SK-N-SH (cell line): ENCODE results near the gene DELE1. TPM values are rescaled to one million over a fixed set of nuclear protein-coding genes. Genes with fewer than 3 reads are reported as not detected.

Experiments
- CTCF ChIA-PET: fragments of 300-600, 350-600 bp; formaldehyde crosslinking; extraction: SDS; loops from one replicate; lab custom pipeline; 2021; lab: Yijun Ruan, JAX
- POLR2A ChIA-PET: fragments of 350-600 bp; sonication (Branson Sonifier 250); formaldehyde crosslinking; extraction: SDS; loops from one replicate; lab custom pipeline; 2020; ENCODE audit warnings: antibody characterized with exemption, inconsistent platforms; lab: Yijun Ruan, JAX
- DNase-seq: peaks from one replicate; pipeline ENCODE4 v3.0.0; 2012
- H2AFZ ChIP-seq: fragments of 200-600 bp; sonication (generic); 2 replicates; pipeline ENCODE4 v1.8.1; 2016; ENCODE audit warnings: antibody characterized with exemption, mild to moderate bottlenecking, low read depth
- H3F3A ChIP-seq: fragments of 200-600 bp; sonication (generic); replicated peaks from 2 replicates; pipeline ENCODE3; 2016; ENCODE audit warnings: antibody characterized with exemption, mild to moderate bottlenecking; ENCODE audit not compliant: insufficient read depth
- H3K27ac ChIP-seq, 2 experiments: fragments of 200-500 bp in 1 of 2; fragments of 200-600 bp in 1 of 2; sonication (Bioruptor generic) in 1 of 2; sonication (generic), shearing (Covaris generic) in 1 of 2; 2 replicates each; pipeline versions ENCODE4 v1.5.1 to v1.6.1; 2014 to 2016; ENCODE audit warnings: low read depth in 2 of 2, inconsistent platforms in 1 of 2, low read length in 1 of 2, mild to moderate bottlenecking in 1 of 2, mixed read lengths in 1 of 2
- H3K27me3 ChIP-seq: fragments of 200-600 bp; sonication (generic), shearing (Covaris generic); 2 replicates; pipeline ENCODE4 v1.6.1; 2016; ENCODE audit warnings: mixed run types; ENCODE audit not compliant: insufficient read depth
- H3K36me3 ChIP-seq, 2 experiments: fragments of 200-500 bp in 1 of 2; fragments of 200-600 bp in 1 of 2; sonication (Bioruptor generic) in 1 of 2; sonication (generic) in 1 of 2; replicated peaks in 1 of 2; 2 replicates each; pipeline versions ENCODE3 to v1.5.1; 2014 to 2016; ENCODE audit warnings: low read length in 1 of 2, mild to moderate bottlenecking in 1 of 2; ENCODE audit not compliant: insufficient read depth in 2 of 2, control insufficient read depth in 1 of 2
- H3K4me1 ChIP-seq, 2 experiments: fragments of 200-500 bp in 1 of 2; fragments of 200-600 bp in 1 of 2; sonication (Bioruptor generic) in 1 of 2; sonication (generic), shearing (Covaris generic) in 1 of 2; 2 replicates each; pipeline versions ENCODE4 v1.5.1 to v1.6.1; 2014 to 2016; ENCODE audit warnings: low read depth in 1 of 2, low read length in 1 of 2, mixed run types in 1 of 2; ENCODE audit not compliant: insufficient read depth in 2 of 2, control insufficient read depth in 1 of 2
- H3K4me2 ChIP-seq: fragments of 200-600 bp; sonication (generic), shearing (Covaris generic); 2 replicates; pipeline ENCODE4 v1.6.1; 2017; ENCODE audit warnings: mixed run types
- H3K4me3 ChIP-seq, 2 experiments: fragments of 200-500 bp in 1 of 2; fragments of 200-600 bp in 1 of 2; sonication (Bioruptor generic) in 1 of 2; sonication (generic), shearing (Covaris generic) in 1 of 2; 2 replicates each; pipeline versions ENCODE4 v1.5.1 to v1.8.1; 2014 to 2016; ENCODE audit warnings: low read depth in 2 of 2, inconsistent platforms in 1 of 2, low read length in 1 of 2, mild to moderate bottlenecking in 1 of 2, mixed read lengths in 1 of 2, moderate library complexity in 1 of 2
- H3K79me2 ChIP-seq: fragments of 200-600 bp; sonication (generic); 2 replicates; pipeline ENCODE4 v1.8.1; 2017; ENCODE audit warnings: mild to moderate bottlenecking; ENCODE audit not compliant: insufficient read depth
- H3K9ac ChIP-seq: fragments of 200-600 bp; sonication (generic); 2 replicates; pipeline ENCODE4 v1.6.1; 2017; ENCODE audit warnings: mixed run types
- H3K9me2 ChIP-seq: fragments of 200-600 bp; sonication (generic); 2 replicates; pipeline ENCODE4 v1.6.1; 2017; ENCODE audit warnings: mixed run types
- H3K9me3 ChIP-seq: fragments of 200-600 bp; sonication (generic); 2 replicates; pipeline ENCODE4 v1.6.1; 2017; ENCODE audit warnings: mixed run types, mild to moderate bottlenecking, moderate library complexity
- H4K20me1 ChIP-seq: fragments of 200-600 bp; sonication (generic); 2 replicates; pipeline ENCODE4 v1.6.1; 2017; ENCODE audit warnings: mild to moderate bottlenecking, mixed run types; ENCODE audit not compliant: insufficient read depth
- CTCF ChIP-seq: fragments of 200-600 bp; sonication (generic); IDR thresholded peaks from 2 replicates; pipeline ENCODE4 v1.6.1; 2017; ENCODE audit warnings: antibody characterized with exemption, mild to moderate bottlenecking, moderate library complexity
- EP300 ChIP-seq, 2 experiments: IDR thresholded peaks; 2 replicates each; pipeline versions ENCODE4 v1.4.0 to v1.6.1; 2012; ENCODE audit warnings: borderline replicate concordance in 1 of 2, low read depth in 1 of 2, low read length in 1 of 2
- FOXJ3 ChIP-seq: sonication (generic); formaldehyde crosslinking; IDR thresholded peaks from 2 replicates; pipeline ENCODE4 v1.5.1; 2020; ENCODE audit warnings: mild to moderate bottlenecking, missing genetic modification reagents
- JUND ChIP-seq: IDR thresholded peaks from 2 replicates; pipeline ENCODE4 v1.4.0; 2012
- MAX ChIP-seq: IDR thresholded peaks from 2 replicates; pipeline ENCODE4 v1.4.0; 2012; ENCODE audit warnings: low read depth
- MEF2A ChIP-seq: IDR thresholded peaks from 2 replicates; pipeline ENCODE4 v1.4.0; 2012; ENCODE audit warnings: low read depth, borderline replicate concordance
- MXI1 ChIP-seq: IDR thresholded peaks from 2 replicates; pipeline ENCODE4 v1.6.1; 2012; ENCODE audit warnings: mild to moderate bottlenecking, low read depth, low read length, improper control_type of control experiment
- NRF1 ChIP-seq: IDR thresholded peaks from 2 replicates; pipeline ENCODE4 v1.6.1; 2012; ENCODE audit warnings: low read depth, mild to moderate bottlenecking, low read length
- PBX3 ChIP-seq: IDR thresholded peaks from 2 replicates; pipeline ENCODE4; 2012
- RCOR1 ChIP-seq: fragments of 150-350 bp; IDR thresholded peaks from 2 replicates; pipeline ENCODE4 v1.6.1; 2017; ENCODE audit warnings: antibody characterized with exemption, low read length
- REST ChIP-seq: IDR thresholded peaks from 2 replicates; pipeline ENCODE4 v1.6.1; 2012; ENCODE audit warnings: mild to moderate bottlenecking, low read depth, low read length, moderate library complexity
- RXRA ChIP-seq: IDR thresholded peaks from 2 replicates; pipeline ENCODE4 v1.4.0; 2012; ENCODE audit warnings: low read depth, mild to moderate bottlenecking, borderline replicate concordance
- TCF12 ChIP-seq: IDR thresholded peaks from 2 replicates; pipeline ENCODE4 v1.4.0; 2012
- YY1 ChIP-seq: IDR thresholded peaks from 2 replicates; pipeline ENCODE4 v1.4.0; 2012; ENCODE audit warnings: low read depth, mild to moderate bottlenecking
- ZBTB33 ChIP-seq: IDR thresholded peaks from 2 replicates; pipeline ENCODE4 v1.4.0; 2012; ENCODE audit warnings: low read depth, borderline replicate concordance
- WGBS: methylation state at CpG from one replicate; pipeline ENCODE4 v1.1.6; 2017; ENCODE audit warnings: low lambda C conversion rate; 5-methylcytosine and 5-hydroxymethylcytosine counted together
- polyA plus RNA-seq, 3 experiments: library from polyadenylated mRNA; depleted of rRNA; stranded (reverse); fragments of >200 nt; gene quantifications; 2 replicates each; pipeline ENCODE4 v1.2.3, GENCODE V29; 2012

The DELE1 gene
- polyA plus RNA-seq, 1 of the 3 experiments (the other 2 are of a cell fraction) = 60.3 TPM

- Histone ChIP-seq H4K20me1 (no peaks in the 10 kb centered on the region), H3K27ac (no peak overlapping the region), H3K36me3 (no peaks in the 10 kb centered on the region), H3K4me1 (peaks cover 0 to 13% of the 10 kb centered on the region in 2 experiments; a peak in 2 of 4 replicates), H2AFZ (no peak overlapping the region), H3K27me3 (no peaks in the 10 kb centered on the region), H3K9me2 (no peaks in the 10 kb centered on the region), H3K79me2 (no peaks in the 10 kb centered on the region), H3F3A (no peaks in the 10 kb centered on the region), H3K4me2 (no peak overlapping the region), H3K9ac (no peak overlapping the region), H3K9me3 (no peaks in the 10 kb centered on the region), H3K4me3 (no peak overlapping the region)
- ChIA-PET CTCF (interaction anchor here (0.6 to 1.4 kb wide), 5 partner anchors 14 to 289 kb away, joined by 3 to 5 read pairs (median 4); partner anchors contain the start of gene RNF14), POLR2A (no interaction called here)
- TF ChIP-seq TCF12 (no peak), CTCF (no peak), EP300 (IDR thresholded peaks at IDR 0.05; ENCODE audit: borderline replicate concordance in 1 of 2, low read depth in 1 of 2, low read length in 1 of 2) (no peak), MXI1 (no peak)
- 90% methylated on average over 2 of the region's 2 CpGs for WGBS
- DNase-seq = no peak
Observed at GRCh38 chr5:141954194-141954593, 30.5 kb downstream of the DELE1 start.

GRCh38 chr5:141957367-141957996 is 33.8 kb downstream of the DELE1 start:
- Histone ChIP-seq H3K27ac (no peak overlapping the region), H3K9me2 (no peaks in the 10 kb centered on the region), H3K36me3 (no peaks in the 10 kb centered on the region), H4K20me1 (no peaks in the 10 kb centered on the region), H2AFZ (no peak overlapping the region), H3K4me3 (no peak overlapping the region), H3K79me2 (no peaks in the 10 kb centered on the region), H3K4me2 (no peak overlapping the region), H3K4me1 (peaks cover 0 to 17% of the 10 kb centered on the region in 2 experiments; a peak in 2 of 4 replicates), H3F3A (no peaks in the 10 kb centered on the region), H3K9me3 (no peaks in the 10 kb centered on the region), H3K27me3 (no peaks in the 10 kb centered on the region), H3K9ac (no peak overlapping the region)
- WGBS = 68% methylated on average over 11 of the region's 16 CpGs
- ChIA-PET CTCF (interaction anchor here (0.9 to 9.7 kb wide), 11 partner anchors 13 to 292 kb away, joined by 3 to 325 read pairs (median 47); partner anchors contain the start of genes PCDH1 and RNF14), POLR2A (no interaction called here)
- no peak for TF ChIP-seq RCOR1
- no peak for TF ChIP-seq MAX
- TF ChIP-seq ZBTB33 = no peak
- no peak for TF ChIP-seq YY1
- TF ChIP-seq RXRA = no peak
- no peak for TF ChIP-seq JUND
- TF ChIP-seq MEF2A = no peak
- TF ChIP-seq NRF1 = no peak
- TF ChIP-seq REST = no peak
- no peak for TF ChIP-seq PBX3
- no peak for TF ChIP-seq FOXJ3 (CRISPR knock-in tag)
- no peak for TF ChIP-seq TCF12
- peak; percentile 42 for DNase-seq
